Neural crest cell (in vitro differentiated cells): Measurements from ENCODE around the gene GFRA1. TPM values are rescaled to one million over a fixed set of nuclear protein-coding genes. Genes with fewer than 3 reads are reported as not detected.

ENCODE experiments used
- DNase-seq: peaks from one replicate; pipeline ENCODE4 v3.0.0; 2021; ENCODE audit warnings: low read depth, mixed read lengths, low spot score
- H3K27ac Mint-ChIP-seq: one replicate; pipeline ENCODE4 v1.8.0; 2021; ENCODE audit warnings: mild to moderate bottlenecking, mixed read lengths; ENCODE audit not compliant: unreplicated experiment
- H3K27me3 Mint-ChIP-seq: 2 replicates; pipeline ENCODE4 v1.8.0; 2021; ENCODE audit warnings: low read depth, mild to moderate bottlenecking, mixed read lengths
- H3K36me3 Mint-ChIP-seq: 2 replicates; pipeline ENCODE4 v1.8.0; 2021; ENCODE audit warnings: low read depth, mild to moderate bottlenecking, mixed read lengths
- H3K4me1 Mint-ChIP-seq: 2 replicates; pipeline ENCODE4 v1.8.0; 2021; ENCODE audit warnings: mixed read lengths
- H3K4me3 Mint-ChIP-seq: one replicate; pipeline ENCODE4 v1.8.0; 2021; ENCODE audit warnings: mild to moderate bottlenecking, mixed read lengths
- H3K9me3 Mint-ChIP-seq: 2 replicates; pipeline ENCODE4 v1.8.0; 2021; ENCODE audit warnings: mixed read lengths
- total RNA-seq: library from RNA; stranded (reverse); gene quantifications from 2 replicates; pipeline ENCODE4 v1.2.1, GENCODE V29; 2021
- TF ChIP-seq, protein P1 (sequence below): fragments of 200-600 bp; sonication (generic); conservative IDR thresholded peaks from 2 replicates; pipeline ENCODE4 v1.5.0; 2021; ENCODE audit warnings: antibody characterized with exemption, mild to moderate bottlenecking

The GFRA1 gene
- total RNA-seq, 1 donor from 2014 or later: 72.4 TPM

DNA sequence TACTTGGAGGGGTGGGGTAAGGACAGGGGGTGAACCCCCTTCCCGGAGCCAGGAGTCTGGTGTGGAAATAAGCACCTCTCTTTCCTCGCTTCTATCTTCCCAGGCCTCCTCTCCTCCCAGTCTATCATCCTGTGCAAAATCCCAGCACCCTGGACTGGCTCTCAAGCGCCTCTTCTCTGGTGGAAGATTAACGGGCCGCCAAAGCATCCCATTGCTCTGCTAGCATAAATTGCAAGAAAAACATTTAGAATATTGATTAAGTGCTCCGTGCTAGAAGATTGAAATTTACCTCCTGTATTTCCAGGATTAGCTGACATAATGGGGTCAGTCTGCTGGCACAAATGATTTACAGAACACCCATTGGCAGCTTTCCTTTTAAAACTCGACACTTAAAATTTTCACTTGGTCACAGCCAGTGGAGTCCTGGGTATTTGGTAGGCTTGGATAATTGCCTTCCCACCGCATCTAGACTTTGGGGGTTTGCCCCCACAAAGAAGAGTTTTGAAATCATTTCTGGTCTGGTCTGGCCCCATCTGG lies 189.7 kb downstream of the GFRA1 start:
- H3K9me3 Mint-ChIP-seq: no peaks in the 10 kb centered on the region
- no peak overlapping the region for H3K27ac Mint-ChIP-seq
- H3K27me3 Mint-ChIP-seq: no peaks in the 10 kb centered on the region
- no peak overlapping the region for H3K4me3 Mint-ChIP-seq
- DNase-seq: no peak
- TF ChIP-seq, protein P1, sequence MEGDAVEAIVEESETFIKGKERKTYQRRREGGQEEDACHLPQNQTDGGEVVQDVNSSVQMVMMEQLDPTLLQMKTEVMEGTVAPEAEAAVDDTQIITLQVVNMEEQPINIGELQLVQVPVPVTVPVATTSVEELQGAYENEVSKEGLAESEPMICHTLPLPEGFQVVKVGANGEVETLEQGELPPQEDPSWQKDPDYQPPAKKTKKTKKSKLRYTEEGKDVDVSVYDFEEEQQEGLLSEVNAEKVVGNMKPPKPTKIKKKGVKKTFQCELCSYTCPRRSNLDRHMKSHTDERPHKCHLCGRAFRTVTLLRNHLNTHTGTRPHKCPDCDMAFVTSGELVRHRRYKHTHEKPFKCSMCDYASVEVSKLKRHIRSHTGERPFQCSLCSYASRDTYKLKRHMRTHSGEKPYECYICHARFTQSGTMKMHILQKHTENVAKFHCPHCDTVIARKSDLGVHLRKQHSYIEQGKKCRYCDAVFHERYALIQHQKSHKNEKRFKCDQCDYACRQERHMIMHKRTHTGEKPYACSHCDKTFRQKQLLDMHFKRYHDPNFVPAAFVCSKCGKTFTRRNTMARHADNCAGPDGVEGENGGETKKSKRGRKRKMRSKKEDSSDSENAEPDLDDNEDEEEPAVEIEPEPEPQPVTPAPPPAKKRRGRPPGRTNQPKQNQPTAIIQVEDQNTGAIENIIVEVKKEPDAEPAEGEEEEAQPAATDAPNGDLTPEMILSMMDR: no peak
- H3K4me1 Mint-ChIP-seq: no peaks in the 10 kb centered on the region
- peaks cover 11% of the 10 kb centered on the region for H3K36me3 Mint-ChIP-seq

DNA sequence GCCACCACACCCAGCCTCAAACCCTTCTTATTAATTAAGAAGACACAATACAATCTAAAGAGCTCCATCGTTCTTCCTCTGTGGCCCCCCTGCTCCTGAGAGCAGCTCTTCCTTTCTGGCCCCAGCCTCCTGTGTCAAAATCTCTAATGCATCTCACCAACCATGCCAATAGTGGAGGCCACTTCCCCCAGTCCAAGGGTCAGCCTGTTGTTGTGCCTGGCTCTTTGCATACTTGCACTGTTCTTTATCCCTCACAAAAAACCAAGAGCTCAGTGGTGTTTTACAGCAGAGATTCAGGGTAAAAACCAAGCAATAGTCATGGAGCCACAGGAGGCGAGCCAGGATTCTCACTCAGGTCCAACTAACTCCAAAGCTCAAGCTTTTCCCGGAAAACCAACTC lies 190.2 kb downstream of the GFRA1 start:
- DNase-seq: no peak
- no peak overlapping the region for H3K4me3 Mint-ChIP-seq
- H3K9me3 Mint-ChIP-seq: no peaks in the 10 kb centered on the region
- H3K4me1 Mint-ChIP-seq: no peaks in the 10 kb centered on the region
- TF ChIP-seq, protein P1: no peak
- H3K27ac Mint-ChIP-seq: no peak overlapping the region
- H3K27me3 Mint-ChIP-seq: no peaks in the 10 kb centered on the region
- H3K36me3 Mint-ChIP-seq: peaks cover 7% of the 10 kb centered on the region

DNA sequence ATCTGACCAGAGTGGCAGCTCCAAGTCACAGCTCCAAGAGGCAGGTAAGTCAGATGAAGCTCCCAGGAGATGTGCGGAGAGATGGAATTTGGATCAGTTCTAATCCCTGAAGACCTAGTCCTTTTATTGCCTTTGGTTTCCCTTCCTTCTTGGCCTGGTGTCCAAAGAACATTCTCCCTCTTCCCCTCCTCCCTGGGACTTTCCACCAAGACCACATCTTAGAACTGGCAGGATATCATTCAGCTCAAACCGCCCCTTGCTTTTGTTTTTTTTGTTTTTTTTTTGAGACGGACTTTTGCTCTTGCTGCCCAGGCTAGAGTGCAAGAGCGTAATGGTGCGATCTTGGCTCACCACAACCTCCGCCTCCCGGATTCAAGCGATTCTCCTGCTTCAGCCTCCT lies 190.8 kb downstream of the GFRA1 start:
- Mint-ChIP-seq H3K27ac (no peak overlapping the region), H3K4me1 (no peaks in the 10 kb centered on the region), H3K27me3 (no peaks in the 10 kb centered on the region), H3K4me3 (no peak overlapping the region), H3K36me3 (peaks cover 7% of the 10 kb centered on the region), H3K9me3 (no peaks in the 10 kb centered on the region)
- DNase-seq: no peak
- TF ChIP-seq, protein P1: no peak

DNA sequence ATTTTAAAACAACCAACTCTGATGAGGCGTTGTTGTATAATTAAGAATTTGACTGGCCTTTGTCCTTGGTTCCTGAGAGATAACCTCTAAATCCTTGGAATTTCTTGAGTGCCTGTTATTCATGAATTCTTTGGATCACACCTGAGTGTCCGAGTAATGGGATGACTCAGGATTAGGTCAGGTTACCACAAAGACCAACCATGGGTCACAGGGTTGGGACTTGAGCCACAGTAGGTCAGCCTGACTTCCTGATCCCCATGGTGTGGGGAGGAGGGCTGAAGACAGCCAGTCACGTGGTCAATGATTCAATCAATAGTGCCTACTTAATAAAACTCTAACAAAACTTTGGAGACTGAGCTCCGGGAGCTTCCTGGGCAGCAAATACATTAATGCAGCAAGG lies 192.5 kb downstream of the GFRA1 start:
- peaks cover 4% of the 10 kb centered on the region for H3K4me1 Mint-ChIP-seq
- no peaks in the 10 kb centered on the region for H3K27me3 Mint-ChIP-seq
- peaks cover 2% of the 10 kb centered on the region for H3K36me3 Mint-ChIP-seq
- no peak overlapping the region for H3K27ac Mint-ChIP-seq
- H3K9me3 Mint-ChIP-seq: no peaks in the 10 kb centered on the region
- TF ChIP-seq, protein P1: no peak
- no peak for DNase-seq
- H3K4me3 Mint-ChIP-seq: no peak overlapping the region

DNA sequence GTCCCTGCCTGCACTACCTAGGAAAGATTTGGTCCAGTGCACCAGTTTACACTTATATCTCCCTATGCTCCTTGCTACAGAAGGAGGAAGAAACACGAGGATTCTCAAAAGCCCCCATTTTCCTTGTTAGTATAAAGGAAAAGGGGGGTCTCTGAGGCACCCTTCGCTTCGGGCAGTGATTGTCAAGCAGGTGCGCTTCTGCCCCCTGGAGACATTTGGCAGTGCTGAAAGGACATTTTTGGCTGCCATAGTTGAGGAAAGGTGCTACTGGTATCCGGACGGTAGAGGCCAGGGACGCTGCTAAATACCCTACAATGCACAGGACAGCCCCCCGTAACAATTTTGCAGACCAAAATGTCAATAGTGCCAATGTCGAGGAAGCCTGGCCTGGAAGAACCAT lies 193.7 kb downstream of the GFRA1 start:
- H3K9me3 Mint-ChIP-seq: no peaks in the 10 kb centered on the region
- no peak overlapping the region for H3K4me3 Mint-ChIP-seq
- TF ChIP-seq, protein P1: no peak
- DNase-seq: no peak
- peaks cover 11% of the 10 kb centered on the region for H3K4me1 Mint-ChIP-seq
- H3K27ac Mint-ChIP-seq: no peak overlapping the region
- H3K27me3 Mint-ChIP-seq: no peaks in the 10 kb centered on the region
- peaks cover 2% of the 10 kb centered on the region for H3K36me3 Mint-ChIP-seq
